OCI-LY3 (cell line): ENCODE results near the gene WSCD2.

Experiments used
- H2AFZ ChIP-seq: fragments of 200-600, 300-600 bp; shearing (Covaris generic); 2 replicates; pipeline ENCODE4 v1.6.0; 2014; ENCODE audit warnings: antibody characterized with exemption, low read depth, low read length
- H3K27ac ChIP-seq: fragments of 200-600, 300-600 bp; sonication (generic); 2 replicates; pipeline ENCODE4 v1.5.1; 2014; ENCODE audit warnings: mild to moderate bottlenecking, low read length, moderate library complexity, mixed read lengths
- H3K27me3 ChIP-seq: fragments of 200-600, 300-600 bp; sonication (generic); 2 replicates; pipeline ENCODE4 v1.6.1; 2014; ENCODE audit warnings: low read depth, low read length, mixed read lengths
- H3K36me3 ChIP-seq: fragments of 200-600, 300-600 bp; sonication (generic); replicated peaks from 2 replicates; pipeline ENCODE3; 2014; ENCODE audit warnings: low read depth, low read length, mixed read lengths
- H3K4me1 ChIP-seq: fragments of 300-600, 200-600 bp; sonication (generic); 2 replicates; pipeline ENCODE4 v1.6.1; 2014; ENCODE audit warnings: low read length, mixed read lengths
- H3K4me2 ChIP-seq: fragments of 200-600, 300-600 bp; sonication (generic); 2 replicates; pipeline ENCODE4 v1.6.1; 2014; ENCODE audit warnings: low read length, mixed read lengths
- H3K4me3 ChIP-seq: fragments of 300-600, 200-600 bp; sonication (generic); 2 replicates; pipeline ENCODE4 v1.5.1; 2014; ENCODE audit warnings: antibody characterized with exemption, mild to moderate bottlenecking, low read length, moderate library complexity
- H3K79me2 ChIP-seq: fragments of 300-600, 200-600 bp; shearing (Covaris generic); 2 replicates; pipeline ENCODE4 v1.6.1; 2014; ENCODE audit warnings: mild to moderate bottlenecking, low read length, mixed read lengths
- H3K9ac ChIP-seq: fragments of 300-600, 200-600 bp; shearing (Covaris generic); 2 replicates; pipeline ENCODE4 v1.6.0; 2014; ENCODE audit warnings: mild to moderate bottlenecking, low read length, moderate library complexity
- H3K9me3 ChIP-seq: fragments of 200-600, 300-600 bp; shearing (Covaris generic); 2 replicates; pipeline ENCODE4 v1.6.1; 2014; ENCODE audit warnings: low read length, mixed read lengths; ENCODE audit not compliant: insufficient read depth
- H4K20me1 ChIP-seq: fragments of 200-600, 300-600 bp; sonication (generic); 2 replicates; pipeline ENCODE4 v1.6.1; 2016; ENCODE audit warnings: low read length, mixed read lengths; ENCODE audit not compliant: insufficient read depth
- EZH2phosphoT487 ChIP-seq: fragments of 200-600 bp; shearing (Covaris generic); IDR thresholded peaks from 2 replicates; pipeline ENCODE4 v1.6.1; 2018; ENCODE audit warnings: antibody characterized with exemption, mixed run types, low read depth
- TF ChIP-seq, protein P1 (sequence below): fragments of 200-600, 300-600 bp; sonication (generic); IDR thresholded peaks from 2 replicates; pipeline ENCODE4 v1.5.1; 2014; ENCODE audit warnings: antibody characterized with exemption, low read length, low read depth

WSCD2 gene

DNA sequence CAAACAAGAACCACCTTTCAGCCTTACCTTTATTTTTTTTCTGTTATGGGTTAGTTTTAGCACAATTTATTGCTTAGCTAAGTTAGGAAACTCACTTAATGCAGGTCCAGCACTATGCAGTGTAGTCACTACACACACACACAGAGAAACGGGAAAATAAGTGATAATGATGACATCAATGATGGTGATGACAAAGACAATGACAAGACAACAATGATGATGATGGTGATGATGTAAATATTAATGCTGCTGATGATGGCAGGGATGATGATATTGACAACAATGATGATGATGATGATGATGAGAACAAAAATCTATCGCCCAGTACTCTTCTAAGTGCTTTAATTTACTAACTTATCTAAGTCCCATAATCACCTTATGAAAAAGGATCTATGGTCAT, 41.1 kb downstream of the WSCD2 start:
- no peak overlapping the region for H3K9ac ChIP-seq
- no peak overlapping the region for H2AFZ ChIP-seq
- H3K36me3 ChIP-seq: no peaks in the 10 kb centered on the region
- peaks cover 40% of the 10 kb centered on the region for H3K27me3 ChIP-seq
- H3K4me3 ChIP-seq: no peak overlapping the region
- TF ChIP-seq EZH2phosphoT487: no peak
- TF ChIP-seq, protein P1, sequence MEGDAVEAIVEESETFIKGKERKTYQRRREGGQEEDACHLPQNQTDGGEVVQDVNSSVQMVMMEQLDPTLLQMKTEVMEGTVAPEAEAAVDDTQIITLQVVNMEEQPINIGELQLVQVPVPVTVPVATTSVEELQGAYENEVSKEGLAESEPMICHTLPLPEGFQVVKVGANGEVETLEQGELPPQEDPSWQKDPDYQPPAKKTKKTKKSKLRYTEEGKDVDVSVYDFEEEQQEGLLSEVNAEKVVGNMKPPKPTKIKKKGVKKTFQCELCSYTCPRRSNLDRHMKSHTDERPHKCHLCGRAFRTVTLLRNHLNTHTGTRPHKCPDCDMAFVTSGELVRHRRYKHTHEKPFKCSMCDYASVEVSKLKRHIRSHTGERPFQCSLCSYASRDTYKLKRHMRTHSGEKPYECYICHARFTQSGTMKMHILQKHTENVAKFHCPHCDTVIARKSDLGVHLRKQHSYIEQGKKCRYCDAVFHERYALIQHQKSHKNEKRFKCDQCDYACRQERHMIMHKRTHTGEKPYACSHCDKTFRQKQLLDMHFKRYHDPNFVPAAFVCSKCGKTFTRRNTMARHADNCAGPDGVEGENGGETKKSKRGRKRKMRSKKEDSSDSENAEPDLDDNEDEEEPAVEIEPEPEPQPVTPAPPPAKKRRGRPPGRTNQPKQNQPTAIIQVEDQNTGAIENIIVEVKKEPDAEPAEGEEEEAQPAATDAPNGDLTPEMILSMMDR: no peak
- no peaks in the 10 kb centered on the region for H4K20me1 ChIP-seq
- no peak overlapping the region for H3K4me2 ChIP-seq
- H3K27ac ChIP-seq: no peak overlapping the region
- no peaks in the 10 kb centered on the region for H3K9me3 ChIP-seq
- no peaks in the 10 kb centered on the region for H3K4me1 ChIP-seq
- H3K79me2 ChIP-seq: no peaks in the 10 kb centered on the region

DNA sequence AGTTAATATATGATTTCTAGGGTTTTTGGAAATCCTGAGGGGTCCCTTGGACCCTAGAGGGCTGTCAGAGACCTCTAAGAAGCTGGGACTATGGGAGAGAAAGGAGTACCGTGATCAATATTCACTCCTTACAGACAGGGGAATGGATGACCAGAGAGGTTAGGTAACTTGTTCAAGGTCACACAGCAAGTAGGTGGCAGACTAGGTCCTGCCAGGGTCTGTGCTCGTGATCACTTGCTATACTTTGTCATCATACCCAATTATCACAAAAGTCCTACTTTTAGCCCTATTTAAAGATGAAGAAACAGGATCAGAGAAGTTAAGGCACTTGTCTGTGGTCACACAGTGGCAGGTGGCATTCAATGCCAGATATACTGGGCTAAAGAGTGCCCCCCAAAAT, 42.9 kb downstream of the WSCD2 start:
- Histone ChIP-seq H3K27ac (no peak overlapping the region), H3K4me3 (no peak overlapping the region), H3K9me3 (no peaks in the 10 kb centered on the region), H3K4me1 (no peaks in the 10 kb centered on the region), H3K36me3 (no peaks in the 10 kb centered on the region), H3K4me2 (no peak overlapping the region), H3K79me2 (no peaks in the 10 kb centered on the region), H3K9ac (no peak overlapping the region), H3K27me3 (peaks cover 39% of the 10 kb centered on the region), H4K20me1 (no peaks in the 10 kb centered on the region), H2AFZ (no peak overlapping the region)
- TF ChIP-seq EZH2phosphoT487: no peak
- TF ChIP-seq, protein P1: no peak

DNA sequence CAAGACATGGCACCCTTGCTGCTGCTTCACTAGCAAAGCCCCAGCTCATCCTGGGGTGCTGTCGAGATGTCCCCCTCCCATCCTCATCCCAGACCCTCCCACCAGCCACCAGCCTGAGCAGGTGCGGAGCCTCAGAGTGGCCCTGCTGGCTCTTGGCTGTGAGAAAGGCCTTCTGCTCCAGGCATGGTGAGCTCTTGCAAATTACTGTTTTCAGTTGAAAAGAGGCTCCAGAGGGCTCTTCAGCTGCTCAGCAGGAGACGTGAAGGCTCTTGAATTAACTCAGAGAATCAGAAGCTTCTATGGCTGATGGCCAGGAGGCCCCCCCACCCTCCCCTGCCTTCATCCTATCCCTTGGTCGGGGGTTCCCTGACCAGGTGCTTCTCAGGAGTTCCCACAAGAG, 44.1 kb downstream of the WSCD2 start:
- H3K9ac ChIP-seq: no peak overlapping the region
- no peaks in the 10 kb centered on the region for H3K9me3 ChIP-seq
- no peaks in the 10 kb centered on the region for H3K79me2 ChIP-seq
- no peak overlapping the region for H3K4me2 ChIP-seq
- H4K20me1 ChIP-seq: no peaks in the 10 kb centered on the region
- H2AFZ ChIP-seq: no peak overlapping the region
- H3K4me3 ChIP-seq: no peak overlapping the region
- no peak for TF ChIP-seq EZH2phosphoT487
- TF ChIP-seq, protein P1: no peak
- H3K27me3 ChIP-seq: peaks cover 29% of the 10 kb centered on the region
- no peaks in the 10 kb centered on the region for H3K36me3 ChIP-seq
- no peaks in the 10 kb centered on the region for H3K4me1 ChIP-seq
- H3K27ac ChIP-seq: no peak overlapping the region

DNA sequence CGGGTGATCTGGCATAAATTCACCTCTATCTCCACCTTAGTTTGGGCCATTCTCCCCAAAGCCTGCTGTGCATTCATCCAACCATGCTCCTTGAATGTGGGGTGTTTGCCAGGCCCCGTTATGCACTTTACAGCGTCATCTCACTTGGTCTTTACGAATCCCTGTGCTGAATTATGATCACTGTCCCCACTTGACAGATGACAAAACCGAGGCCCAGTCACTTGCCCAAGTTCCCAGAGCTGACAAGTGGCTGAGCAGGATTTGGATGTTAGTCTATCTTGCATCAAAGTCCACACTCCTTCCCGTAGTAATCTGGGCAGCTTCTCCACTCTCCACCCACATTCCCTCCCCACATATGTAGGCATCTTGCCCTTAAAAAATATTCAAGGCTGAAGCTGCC, 44.8 kb downstream of the WSCD2 start:
- Histone ChIP-seq H3K27ac (no peak overlapping the region), H3K4me3 (no peak overlapping the region), H2AFZ (no peak overlapping the region), H3K9me3 (no peaks in the 10 kb centered on the region), H3K4me1 (no peaks in the 10 kb centered on the region), H3K4me2 (no peak overlapping the region), H4K20me1 (no peaks in the 10 kb centered on the region), H3K36me3 (no peaks in the 10 kb centered on the region), H3K27me3 (peaks cover 21% of the 10 kb centered on the region), H3K9ac (no peak overlapping the region), H3K79me2 (no peaks in the 10 kb centered on the region)
- no peak for TF ChIP-seq EZH2phosphoT487
- TF ChIP-seq, protein P1: no peak
